Heart left ventricle (tissue), 11 donors: ENCODE results near the gene LRRC37A. TPM values are rescaled to one million over a fixed set of nuclear protein-coding genes. Genes with fewer than 3 reads are reported as not detected.

Experiments
- polyA plus RNA-seq, 2 donors: library from polyadenylated mRNA; stranded (reverse); fragments of 200-250 nt; gene quantifications; one replicate each; pipeline ENCODE4 v1.2.3, GENCODE V29; 2013
- total RNA-seq, 9 donors: library from RNA; depleted of rRNA in 2 of 9; stranded (reverse); fragments of >200 nt in 2 of 9; fragmentation: NEBNext Ultra II Directional in 3 of 9; extraction: Animal tissue kit (Norgen Biotek cat#: 25700) in 3 of 9; gene quantifications; one replicate each; pipeline versions ENCODE4 v1.1.0 to v1.2.4, GENCODE V29; 2016 to 2023
- donor health status: ischemic (EF 13 %, LVEDD 7.1; RV severe dilation, severe dysfunction).
- donor health status: healthy with polysubstance abuse.
- donor health status: DM: no; HTN: yes; CAD: no.
- donor health status: DM: no; HTN: no; CAD: no.
- donor health status: ischemic (EF 25% LVEDD 5.7; RV mildly dilated, moderate dysfunction).
- donor health status: healthy.
- donor health status: DM: yes; HTN: yes; CAD: no.
- donor health status: PGD.
- donor health status: nonischemic (EF 23%, LVEDD 6.1; RV moderate dilation, normal function).

LRRC37A gene
- total and polyA plus RNA-seq, 11 donors, result 0.14 to 2.0 (median 0.82) TPM

Other genes with a start within 250 kb of the LRRC37A start
- gene KANSL1, start 101.7 kb upstream of the LRRC37A start, total RNA-seq, result 10 to 100 TPM; 22.7 to 57.2 (median 32.6) TPM
- 10 to 100 TPM; 13.7 to 17.0 TPM for gene KANSL1, start 101.7 kb upstream of the LRRC37A start, polyA plus RNA-seq
- 10 to 100 TPM in 5 of 9 donors, 1 to 10 TPM in 4; 7.8 to 17.3 (median 10.8) TPM for gene ARL17B, start 66.6 kb downstream of the LRRC37A start, total RNA-seq
- 1 to 10 TPM; 5.7 to 8.3 TPM for gene ARL17B, start 66.6 kb downstream of the LRRC37A start, polyA plus RNA-seq
- 1 to 10 TPM; 2.3 to 9.0 (median 4.2) TPM for gene LRRC37A2, start 217.3 kb downstream of the LRRC37A start, total RNA-seq
- gene LRRC37A2, start 217.3 kb downstream of the LRRC37A start, polyA plus RNA-seq, result 1 to 10 TPM; 1.3 to 4.8 TPM